Rectal smooth muscle tissue (tissue), 1 donor: ENCODE results near the gene MBD5.

ENCODE experiments used
- H3K27ac ChIP-seq: one replicate; pipeline ENCODE4 v1.7.0; 2013; ENCODE audit warnings: low read depth, low read length, inconsistent platforms
- H3K27me3 ChIP-seq: one replicate; pipeline ENCODE4 v1.7.0; 2013; ENCODE audit warnings: low read length; ENCODE audit not compliant: control insufficient read depth, insufficient read depth
- H3K36me3 ChIP-seq: one replicate; pipeline ENCODE4 v1.7.0; 2013; ENCODE audit warnings: low read length; ENCODE audit not compliant: control insufficient read depth, insufficient read depth
- H3K4me1 ChIP-seq: one replicate; pipeline ENCODE4 v1.7.0; 2013; ENCODE audit warnings: low read length; ENCODE audit not compliant: control insufficient read depth, insufficient read depth
- H3K4me3 ChIP-seq: one replicate; pipeline ENCODE4 v1.7.0; 2013; ENCODE audit warnings: low read length
- H3K9ac ChIP-seq: one replicate; pipeline ENCODE4 v1.7.0; 2013; ENCODE audit warnings: low read length

Gene MBD5

DNA sequence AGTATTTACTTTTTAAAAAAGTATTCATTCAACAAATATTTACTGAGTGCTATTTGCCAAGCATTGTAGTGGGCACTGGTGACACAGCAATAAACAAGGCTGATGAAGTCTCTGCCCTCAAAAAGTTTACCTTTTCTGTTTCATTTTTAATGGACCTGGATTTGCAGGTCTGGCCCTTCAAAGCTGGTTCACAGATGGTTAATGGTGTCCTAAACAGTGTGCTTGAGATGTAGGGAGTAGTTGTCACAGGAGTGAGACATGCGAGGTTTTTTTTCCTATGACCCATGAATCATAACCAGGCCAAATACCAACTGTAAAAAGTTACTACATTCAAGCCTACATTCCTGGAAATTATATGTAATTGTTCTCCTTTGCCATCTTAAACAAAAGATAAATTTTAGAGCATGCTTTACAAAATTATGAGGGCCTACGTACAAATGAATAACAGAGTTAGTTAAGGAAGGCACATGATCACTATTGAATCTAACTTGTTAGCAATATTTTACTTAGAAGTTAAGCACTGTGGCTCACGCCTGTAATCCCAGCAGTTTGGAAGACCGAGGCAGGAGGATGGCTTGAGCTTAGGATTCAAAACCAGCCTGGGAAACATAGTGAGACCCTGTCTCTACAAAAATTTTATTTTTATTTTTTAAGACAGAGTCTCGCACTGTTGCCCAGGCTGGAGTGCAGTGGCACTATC is 223.9 kb downstream of the MBD5 start:
- no peak overlapping the region for H3K27ac ChIP-seq

DNA sequence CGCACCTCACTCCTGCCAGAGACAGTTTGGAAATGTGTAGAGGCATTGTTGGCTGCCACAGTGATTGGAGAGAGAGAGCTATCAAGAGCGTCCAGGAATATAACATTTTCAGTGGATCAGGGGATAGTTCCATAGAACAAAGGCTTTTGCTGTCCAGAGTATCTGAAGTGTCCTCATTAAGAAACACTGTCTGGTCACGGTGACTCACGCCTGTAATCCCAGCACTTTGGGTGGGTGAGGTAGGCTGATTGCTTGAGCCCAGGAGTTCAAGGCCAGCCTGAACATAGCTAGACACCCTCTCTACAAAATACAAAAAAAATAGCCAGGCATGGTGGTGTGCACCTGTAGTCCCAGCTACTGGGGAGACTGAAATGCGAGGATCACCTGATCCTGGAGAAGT is 231.1 kb downstream of the MBD5 start:
- Histone ChIP-seq H3K27ac (no peak overlapping the region), H3K27me3 (no peaks in the 10 kb centered on the region), H3K9ac (no peak overlapping the region), H3K36me3 (peaks cover 7% of the 10 kb centered on the region), H3K4me1 (no peaks in the 10 kb centered on the region), H3K4me3 (no peak overlapping the region)

More for the DNA sequence above, 223.9 kb downstream of the MBD5 start:
- Histone ChIP-seq H3K4me1 (no peaks in the 10 kb centered on the region), H3K4me3 (no peak overlapping the region), H3K9ac (no peak overlapping the region), H3K27me3 (no peaks in the 10 kb centered on the region), H3K36me3 (no peaks in the 10 kb centered on the region)

DNA sequence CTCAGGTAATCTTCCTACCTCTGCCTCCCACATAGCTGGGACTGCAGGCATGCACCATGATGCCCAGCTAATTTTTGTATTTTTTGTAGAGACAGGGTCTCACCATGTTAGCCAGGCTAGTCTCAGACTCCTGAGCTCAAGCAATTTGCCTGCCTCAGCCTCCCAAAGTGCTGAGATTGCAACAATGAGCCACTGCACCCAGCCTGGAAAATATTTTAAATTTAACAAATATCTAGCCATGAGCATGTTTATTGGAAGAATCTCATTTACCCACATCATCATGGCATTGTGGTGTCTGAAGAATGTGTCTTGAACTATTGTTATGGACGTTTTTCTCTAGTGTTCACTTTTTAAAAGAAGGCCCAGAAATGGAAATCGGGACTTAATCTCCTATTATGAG is 231.8 kb downstream of the MBD5 start:
- Histone ChIP-seq H3K9ac (no peak overlapping the region), H3K36me3 (peaks cover 7% of the 10 kb centered on the region), H3K4me1 (no peaks in the 10 kb centered on the region), H3K27me3 (no peaks in the 10 kb centered on the region), H3K4me3 (no peak overlapping the region), H3K27ac (no peak overlapping the region)

DNA sequence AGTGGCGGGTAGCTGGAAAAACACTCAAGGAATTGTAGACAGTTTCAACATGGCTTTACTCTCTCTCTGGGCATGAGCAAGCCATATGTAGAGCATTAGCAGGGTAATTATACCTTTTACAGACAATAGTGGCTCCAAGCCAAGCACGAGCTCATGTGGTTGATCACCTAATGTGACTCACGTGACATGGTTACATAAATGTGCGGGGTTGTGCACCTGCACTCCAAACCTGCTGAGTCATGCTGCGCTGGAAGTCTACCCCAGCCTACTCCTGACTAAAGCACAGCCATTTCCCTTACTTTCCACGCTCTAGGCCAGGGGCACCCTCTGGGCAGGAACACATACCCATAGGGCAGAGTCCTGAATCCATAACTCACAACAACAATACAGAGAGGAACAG is 232.8 kb downstream of the MBD5 start:
- H3K4me3 ChIP-seq: no peak overlapping the region

DNA sequence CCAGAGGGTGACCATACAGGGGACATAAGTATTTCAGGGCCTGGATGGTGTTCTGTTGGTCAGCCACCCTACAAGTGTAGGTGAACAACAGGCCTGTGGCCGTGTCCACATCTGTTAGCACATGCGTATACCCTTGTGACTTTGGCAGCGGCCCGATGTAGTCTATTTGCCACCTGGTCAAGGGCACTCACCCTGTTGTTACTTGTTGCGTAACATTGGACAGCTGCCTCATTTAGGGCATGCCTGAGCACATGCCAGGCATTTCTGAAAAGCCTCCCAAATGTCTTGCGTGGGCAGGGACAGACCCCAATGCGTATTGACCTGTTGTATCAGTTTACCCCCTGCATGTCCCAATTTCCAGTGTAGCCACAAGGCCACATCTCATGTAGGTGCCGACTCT is 235.0 kb downstream of the MBD5 start:
- Histone ChIP-seq H3K9ac (no peak overlapping the region), H3K27me3 (no peaks in the 10 kb centered on the region), H3K4me3 (no peak overlapping the region), H3K27ac (no peak overlapping the region), H3K4me1 (no peaks in the 10 kb centered on the region), H3K36me3 (peaks cover 7% of the 10 kb centered on the region)

More for the DNA sequence above, 232.8 kb downstream of the MBD5 start:
- Histone ChIP-seq H3K4me1 (no peaks in the 10 kb centered on the region), H3K9ac (no peak overlapping the region), H3K36me3 (peaks cover 7% of the 10 kb centered on the region), H3K27me3 (no peaks in the 10 kb centered on the region), H3K27ac (no peak overlapping the region)

DNA sequence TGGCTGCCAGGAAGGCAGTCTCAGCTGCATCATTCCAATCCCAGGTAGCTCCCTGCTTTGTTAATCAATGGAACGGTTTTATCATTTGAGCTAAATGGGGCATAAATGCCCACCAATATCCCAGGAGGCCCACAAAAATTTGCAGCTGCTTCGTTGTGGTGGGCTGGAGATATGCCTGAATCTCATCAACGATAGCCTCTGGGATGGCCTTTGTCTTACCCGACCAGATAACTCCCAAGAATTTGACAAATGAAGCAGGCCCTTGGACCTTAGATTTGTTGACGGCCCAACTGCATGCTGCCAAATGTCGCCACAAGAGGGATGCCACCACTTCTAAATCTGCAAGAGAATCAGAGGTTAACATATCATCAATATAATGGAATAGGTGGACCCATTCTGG is 236.4 kb downstream of the MBD5 start:
- Histone ChIP-seq H3K9ac (no peak overlapping the region), H3K4me1 (no peaks in the 10 kb centered on the region), H3K4me3 (no peak overlapping the region), H3K36me3 (peaks cover 7% of the 10 kb centered on the region), H3K27ac (no peak overlapping the region), H3K27me3 (no peaks in the 10 kb centered on the region)

DNA sequence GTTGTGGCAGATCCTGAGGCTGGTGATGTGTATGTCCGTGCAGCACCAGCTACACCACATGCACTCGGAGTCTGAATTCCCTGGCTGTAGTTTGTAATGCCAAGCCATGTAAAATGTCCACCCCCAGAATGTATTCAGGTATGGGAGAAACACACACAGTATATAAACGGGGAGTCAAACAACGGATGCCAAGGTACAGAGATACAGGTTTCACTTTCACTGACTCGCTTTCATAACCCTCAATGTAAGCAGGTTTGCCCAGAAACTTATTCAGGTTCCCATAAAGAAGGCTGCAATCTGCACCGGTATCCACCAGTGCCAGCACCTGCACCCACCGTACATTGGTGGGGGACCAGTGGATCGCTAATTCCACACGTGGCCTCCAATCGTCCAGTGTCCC is 237.2 kb downstream of the MBD5 start:
- Histone ChIP-seq H3K9ac (no peak overlapping the region), H3K4me1 (no peaks in the 10 kb centered on the region), H3K27ac (no peak overlapping the region), H3K27me3 (no peaks in the 10 kb centered on the region), H3K36me3 (peaks cover 7% of the 10 kb centered on the region), H3K4me3 (no peak overlapping the region)

DNA sequence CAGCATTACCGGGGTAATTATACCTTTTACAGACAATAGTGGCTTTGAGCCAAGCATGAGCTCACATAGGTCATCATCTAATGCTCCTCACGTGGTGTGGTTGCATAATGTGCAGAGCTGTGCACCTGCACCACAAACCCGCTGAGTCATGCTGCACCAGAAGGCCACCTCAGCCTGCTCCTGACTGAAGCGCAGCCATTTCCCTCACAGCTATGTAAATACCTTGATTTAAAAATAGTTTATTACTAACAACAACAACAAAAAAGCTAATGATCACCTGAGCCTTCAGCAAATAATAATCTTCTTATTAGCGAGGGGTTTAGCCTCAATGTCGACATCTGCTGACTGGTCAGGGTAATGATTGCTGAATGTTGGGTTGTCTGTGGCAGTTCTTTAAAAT is 238.8 kb downstream of the MBD5 start:
- Histone ChIP-seq H3K4me1 (no peaks in the 10 kb centered on the region), H3K27me3 (no peaks in the 10 kb centered on the region), H3K27ac (no peak overlapping the region), H3K4me3 (no peak overlapping the region), H3K9ac (no peak overlapping the region), H3K36me3 (no peaks in the 10 kb centered on the region)

DNA sequence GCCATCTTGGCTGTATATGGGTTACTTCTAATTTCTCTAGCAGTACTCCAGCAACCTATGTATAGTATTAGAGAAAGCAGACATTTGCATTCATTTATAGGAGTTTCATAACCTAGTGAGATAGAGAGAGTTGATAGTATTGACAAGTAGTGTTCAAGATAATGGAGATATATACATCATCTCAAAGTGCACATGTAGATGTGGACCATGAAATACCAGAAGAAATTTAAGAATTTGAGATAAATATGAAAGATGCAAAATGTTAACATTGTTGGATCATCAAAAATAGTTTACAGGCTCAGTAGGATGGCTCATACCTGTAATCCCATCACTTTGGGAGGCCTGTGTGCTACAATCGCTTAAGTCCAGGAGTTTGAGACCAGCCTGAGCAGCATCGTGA is 243.0 kb downstream of the MBD5 start:
- no peak overlapping the region for H3K4me3 ChIP-seq
- no peaks in the 10 kb centered on the region for H3K36me3 ChIP-seq
- H3K4me1 ChIP-seq: no peaks in the 10 kb centered on the region
- H3K27ac ChIP-seq: no peak overlapping the region
- no peaks in the 10 kb centered on the region for H3K27me3 ChIP-seq
- H3K9ac ChIP-seq: no peak overlapping the region

DNA sequence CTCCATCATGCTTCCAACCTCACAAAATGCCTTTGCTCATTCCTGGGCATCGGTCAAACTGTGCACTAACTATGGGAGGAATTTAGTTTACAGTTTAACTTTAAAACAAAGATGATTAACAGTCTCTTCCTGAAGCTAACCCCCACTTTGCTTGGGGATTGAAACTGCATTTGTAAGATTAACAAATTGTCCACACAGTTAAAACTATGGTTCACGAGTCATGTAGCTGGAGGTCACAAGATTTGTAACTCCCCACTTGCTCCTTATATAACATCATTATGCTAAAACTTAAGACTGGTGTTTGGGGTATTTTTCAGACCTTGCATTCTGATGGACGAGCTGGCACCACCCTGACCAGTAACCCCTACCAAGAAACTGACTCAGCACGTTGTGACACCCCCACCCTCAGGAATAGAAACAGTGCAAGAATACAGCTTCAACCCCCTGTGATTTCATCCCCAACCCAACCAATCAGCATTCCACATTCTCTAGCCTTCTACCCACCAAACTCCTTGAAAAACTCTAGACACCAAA is 252.3 kb downstream of the MBD5 start:
- Histone ChIP-seq H3K36me3 (no peaks in the 10 kb centered on the region), H3K27me3 (no peaks in the 10 kb centered on the region), H3K4me3 (no peak overlapping the region), H3K27ac (no peak overlapping the region), H3K9ac (no peak overlapping the region), H3K4me1 (peaks cover 4% of the 10 kb centered on the region)

DNA sequence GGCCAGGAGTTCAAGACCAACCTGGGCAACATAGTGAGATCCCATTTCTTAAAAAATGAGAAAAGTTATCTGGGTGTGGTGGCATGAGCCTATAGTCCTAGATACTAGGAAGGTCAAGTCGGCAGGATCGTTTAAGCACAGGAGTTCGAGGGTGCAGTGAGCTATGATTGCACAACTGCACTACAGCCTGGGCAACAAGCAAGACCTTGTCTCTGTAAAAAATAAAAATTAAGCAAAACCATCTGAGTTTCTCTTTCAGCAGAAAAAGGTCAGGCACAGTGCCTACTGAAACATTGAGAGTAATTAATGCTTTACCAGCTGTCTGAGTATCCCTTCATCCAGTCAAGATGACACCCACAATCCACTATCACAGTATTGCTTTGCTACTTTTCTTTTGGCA is 258.3 kb downstream of the MBD5 start:
- Histone ChIP-seq H3K27ac (no peak overlapping the region), H3K36me3 (no peaks in the 10 kb centered on the region), H3K4me3 (no peak overlapping the region), H3K4me1 (no peaks in the 10 kb centered on the region), H3K27me3 (no peaks in the 10 kb centered on the region), H3K9ac (no peak overlapping the region)

DNA sequence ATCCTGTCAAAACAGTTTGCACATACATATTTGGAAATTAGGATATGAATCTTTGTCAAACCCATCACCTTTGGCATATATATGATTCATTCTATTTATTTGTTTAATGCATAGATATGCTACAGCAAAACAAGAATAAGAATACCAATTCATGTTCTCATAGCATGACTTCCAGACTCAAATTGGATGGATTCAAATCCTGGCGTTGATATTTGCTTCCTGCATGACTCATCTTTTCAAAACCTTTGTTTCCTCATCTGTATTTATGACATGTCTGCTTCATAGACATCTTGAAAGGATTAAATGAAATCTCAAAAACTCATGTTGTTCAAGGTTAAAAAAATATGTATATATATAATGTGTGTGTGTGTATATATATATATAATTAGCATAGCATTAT is 261.3 kb downstream of the MBD5 start:
- Histone ChIP-seq H3K4me3 (no peak overlapping the region), H3K27me3 (no peaks in the 10 kb centered on the region), H3K36me3 (no peaks in the 10 kb centered on the region), H3K9ac (no peak overlapping the region), H3K27ac (no peak overlapping the region), H3K4me1 (no peaks in the 10 kb centered on the region)

DNA sequence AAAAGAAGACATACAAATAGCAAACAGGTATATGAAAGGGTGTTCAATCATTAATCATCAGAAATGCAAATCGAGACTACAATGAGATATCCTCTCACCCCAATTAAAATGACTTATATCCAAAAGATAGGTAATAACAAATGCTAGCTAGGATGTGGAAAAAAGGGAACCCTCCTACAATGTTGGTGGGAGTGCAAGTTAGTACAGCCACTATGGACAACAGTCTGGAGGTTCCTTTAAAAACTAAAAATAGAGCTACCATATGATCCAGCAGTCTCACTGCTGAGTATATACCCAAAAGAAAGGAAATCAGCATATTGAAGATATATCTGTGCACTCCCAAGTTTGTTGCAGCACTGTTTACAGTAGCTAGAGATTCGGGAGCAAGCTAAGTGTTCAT is 271.5 kb downstream of the MBD5 start:
- no peaks in the 10 kb centered on the region for H3K27me3 ChIP-seq
- H3K27ac ChIP-seq: no peak overlapping the region
- H3K4me3 ChIP-seq: no peak overlapping the region
- no peak overlapping the region for H3K9ac ChIP-seq
- H3K36me3 ChIP-seq: no peaks in the 10 kb centered on the region
- H3K4me1 ChIP-seq: no peaks in the 10 kb centered on the region
